ENCODE measurements around the gene LMNTD2.

- no peak for TF ChIP-seq CTCF (IDR thresholded peaks at IDR 0.05; ENCODE audit: poor library complexity, severe bottlenecking)
- TF ChIP-seq EZH2 (IDR thresholded peaks at IDR 0.05; ENCODE audit: borderline replicate concordance, insufficient read depth, low read length, poor library complexity, severe bottlenecking), result no peak
- no peak for TF ChIP-seq POLR2AphosphoS5 (IDR thresholded peaks at IDR 0.05)
- no peak for TF ChIP-seq MXI1 (conservative IDR thresholded peaks at IDR 0.05; ENCODE audit: poor library complexity, severe bottlenecking)
- TF ChIP-seq TAF1 (IDR thresholded peaks at IDR 0.05; ENCODE audit: low read depth), result no peak
- TF ChIP-seq REST (IDR thresholded peaks at IDR 0.05; ENCODE audit: borderline replicate concordance), result no peak
- TF ChIP-seq RAD21 (conservative IDR thresholded peaks at IDR 0.05), result no peak
- TF ChIP-seq EP300 (conservative IDR thresholded peaks at IDR 0.05; ENCODE audit: poor library complexity, severe bottlenecking), result no peak
- TF ChIP-seq SMC3 (conservative IDR thresholded peaks at IDR 0.05; ENCODE audit: poor library complexity), result no peak
Observed at GRCh38 chr11:535210-535518, 25.4 kb downstream of the LMNTD2 start.
